Skeletal muscle satellite cell (primary cell): ENCODE measurements around the gene WIPF1.

ENCODE experiments used
- H3K27me3 ChIP-seq: 2 replicates; pipeline ENCODE4 v1.7.0; 2013; ENCODE audit warnings: low read length; ENCODE audit not compliant: control insufficient read depth, insufficient read depth
- H3K36me3 ChIP-seq: 2 replicates; pipeline ENCODE4 v1.7.0; 2013; ENCODE audit warnings: mild to moderate bottlenecking, control low read depth, low read length; ENCODE audit not compliant: insufficient read depth
- H3K4me1 ChIP-seq: 2 replicates; pipeline ENCODE4 v1.7.0; 2013; ENCODE audit warnings: low read length; ENCODE audit not compliant: control insufficient read depth, insufficient read depth
- H3K4me2 ChIP-seq: 2 replicates; pipeline ENCODE4 v1.7.0; 2013; ENCODE audit warnings: mild to moderate bottlenecking, low read length
- H3K4me3 ChIP-seq: 2 replicates; pipeline ENCODE4 v1.7.0; 2013; ENCODE audit warnings: low read length
- H3K9ac ChIP-seq: 2 replicates; pipeline ENCODE4 v1.7.0; 2013; ENCODE audit warnings: mild to moderate bottlenecking, low read depth, low read length, moderate library complexity
- H3K9me3 ChIP-seq: replicated peaks from 2 replicates; pipeline ENCODE4 v1.7.0; 2013; ENCODE audit warnings: mild to moderate bottlenecking, control low read depth, low read length

The WIPF1 gene

GRCh38 chr2:174632841-174633622 is 35.4 kb upstream of the WIPF1 start:
- H3K4me2 ChIP-seq = no peak overlapping the region
- no peak overlapping the region for H3K4me3 ChIP-seq
- H3K27me3 ChIP-seq = no peaks in the 10 kb centered on the region
- peaks cover 44% of the 10 kb centered on the region for H3K4me1 ChIP-seq
- H3K9me3 ChIP-seq = no peaks in the 10 kb centered on the region
- H3K9ac ChIP-seq = no peak overlapping the region
- H3K36me3 ChIP-seq = no peaks in the 10 kb centered on the region

DNA sequence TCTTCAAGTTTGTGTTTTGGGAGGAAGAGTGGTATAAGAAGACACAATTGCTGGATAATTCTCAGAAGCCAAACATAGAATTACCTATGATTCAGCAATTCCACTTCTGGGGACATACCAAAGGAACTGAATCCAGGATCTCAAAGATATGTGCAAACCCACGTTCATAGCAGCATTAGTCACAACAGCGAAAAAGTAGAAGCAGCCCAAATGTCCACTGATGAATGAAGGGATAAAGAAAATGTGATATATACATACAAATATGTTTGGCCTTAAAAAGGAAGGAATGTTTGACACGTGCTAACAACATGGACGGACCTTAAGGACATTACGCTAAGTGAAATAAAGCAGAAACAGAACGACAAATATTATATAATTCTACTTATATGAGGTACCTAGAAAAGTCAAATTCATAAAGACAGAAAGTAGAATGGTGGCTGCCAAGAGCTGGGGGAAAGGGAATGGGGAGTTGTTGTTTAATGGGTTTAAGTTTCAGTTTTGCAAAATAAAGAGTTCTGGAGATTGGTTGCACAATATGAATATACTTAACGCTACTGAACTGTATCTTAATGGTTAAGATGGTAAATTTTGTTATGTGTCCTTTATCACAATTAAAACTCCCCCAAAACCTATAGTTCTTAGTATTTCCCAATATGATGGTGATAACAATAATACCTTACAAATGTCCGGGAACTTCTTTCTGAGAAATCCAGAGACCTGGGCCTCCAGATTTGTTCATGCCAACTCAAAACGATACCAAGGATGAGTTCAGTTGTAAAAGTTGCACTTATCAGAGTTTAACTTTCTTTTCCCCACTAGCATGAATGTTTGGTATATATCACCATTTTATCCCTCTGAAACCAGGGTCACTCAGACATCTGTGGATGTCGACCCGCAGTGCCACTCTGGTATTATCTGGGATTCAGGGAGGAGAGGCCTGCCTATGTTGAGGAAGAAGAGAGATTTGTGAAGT is 33.7 kb upstream of the WIPF1 start:
- Histone ChIP-seq H3K9ac (no peak overlapping the region), H3K4me1 (peaks cover 38% of the 10 kb centered on the region), H3K9me3 (no peaks in the 10 kb centered on the region), H3K4me3 (no peak overlapping the region), H3K36me3 (no peaks in the 10 kb centered on the region), H3K4me2 (peak overlapping the region; percentile 14), H3K27me3 (no peaks in the 10 kb centered on the region)

GRCh38 chr2:174630107-174630506 is 32.5 kb upstream of the WIPF1 start:
- Histone ChIP-seq H3K27me3 (no peaks in the 10 kb centered on the region), H3K36me3 (no peaks in the 10 kb centered on the region), H3K9me3 (no peaks in the 10 kb centered on the region), H3K9ac (no peak overlapping the region), H3K4me1 (peaks cover 27% of the 10 kb centered on the region), H3K4me2 (no peak overlapping the region), H3K4me3 (no peak overlapping the region)

DNA sequence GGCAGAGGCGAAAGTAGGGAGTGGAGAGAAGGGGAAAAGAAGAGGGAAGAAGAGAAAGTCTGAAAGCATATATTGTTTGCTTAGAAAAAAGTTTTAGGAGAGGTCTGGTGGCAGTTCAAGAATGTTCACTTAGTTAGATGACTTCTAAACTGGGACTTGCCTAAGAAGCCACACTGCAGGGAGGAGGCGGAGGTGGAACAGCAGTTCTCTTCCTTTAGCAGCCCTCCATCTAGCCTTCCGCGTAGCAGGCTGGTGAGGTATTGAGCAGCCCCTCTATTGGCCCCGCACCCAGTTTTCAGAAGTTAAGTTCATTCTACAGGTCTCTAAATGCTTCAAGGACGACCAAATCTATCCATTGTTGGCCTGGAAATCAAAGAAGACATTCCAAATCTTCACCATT is 31.9 kb upstream of the WIPF1 start:
- no peaks in the 10 kb centered on the region for H3K36me3 ChIP-seq
- peaks cover 21% of the 10 kb centered on the region for H3K4me1 ChIP-seq
- no peak overlapping the region for H3K4me2 ChIP-seq
- H3K9ac ChIP-seq = no peak overlapping the region
- H3K9me3 ChIP-seq = no peaks in the 10 kb centered on the region
- H3K27me3 ChIP-seq = no peaks in the 10 kb centered on the region
- no peak overlapping the region for H3K4me3 ChIP-seq

DNA sequence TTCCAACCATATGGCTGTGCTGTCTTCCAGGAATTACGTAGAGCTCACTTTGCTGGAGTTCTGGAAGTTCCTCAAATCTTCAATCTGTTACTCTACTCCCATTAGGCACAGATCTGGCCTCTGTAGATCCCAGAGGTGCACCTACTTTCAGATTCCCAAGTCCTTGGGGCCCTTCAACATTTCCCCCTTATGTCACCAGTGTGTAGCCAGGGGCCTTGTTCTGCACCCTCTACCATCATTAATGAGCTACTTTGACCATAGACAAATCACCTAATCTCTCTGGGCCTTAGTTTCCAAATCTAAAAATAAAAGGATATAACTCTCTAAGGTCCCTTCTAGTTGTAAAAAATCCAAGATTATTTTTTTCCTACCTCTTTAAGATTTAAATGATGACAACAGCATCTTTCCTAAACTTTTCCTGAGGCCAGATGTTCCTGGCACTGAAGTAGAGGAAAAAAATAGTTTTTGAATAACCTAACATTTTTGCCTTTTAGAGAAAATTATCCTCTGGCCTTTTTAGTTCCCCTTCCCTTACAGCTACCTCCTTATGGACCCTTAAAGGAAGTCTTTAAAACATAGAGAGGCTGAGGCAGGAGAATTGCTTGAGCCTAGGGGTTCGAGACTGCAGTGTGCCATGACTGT is 31.0 kb upstream of the WIPF1 start:
- no peaks in the 10 kb centered on the region for H3K36me3 ChIP-seq
- H3K4me3 ChIP-seq = no peak overlapping the region
- H3K9ac ChIP-seq = no peak overlapping the region
- no peaks in the 10 kb centered on the region for H3K27me3 ChIP-seq
- peaks cover 17% of the 10 kb centered on the region for H3K4me1 ChIP-seq
- H3K4me2 ChIP-seq = no peak overlapping the region
- H3K9me3 ChIP-seq = no peaks in the 10 kb centered on the region

DNA sequence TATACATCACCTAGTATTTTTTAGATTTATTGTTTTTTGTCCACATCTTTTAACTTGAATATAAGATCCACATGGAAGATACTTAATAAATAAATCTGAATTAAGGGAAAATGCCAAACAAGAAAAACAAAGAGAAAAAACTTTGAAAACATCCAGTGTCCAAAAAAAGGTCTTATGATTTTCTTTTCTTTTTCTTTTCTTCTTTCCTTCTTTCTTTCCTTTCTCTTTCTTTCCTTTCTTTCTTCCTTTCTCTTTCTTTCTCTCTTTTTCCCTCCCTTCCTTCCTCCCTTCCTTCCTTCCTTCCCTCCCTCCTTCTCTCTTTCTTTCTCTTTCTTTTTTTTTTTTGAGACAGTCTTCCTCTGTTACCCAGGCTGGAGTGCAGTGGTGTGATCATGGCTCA is 29.6 kb upstream of the WIPF1 start:
- Histone ChIP-seq H3K4me1 (peaks cover 17% of the 10 kb centered on the region), H3K9ac (no peak overlapping the region), H3K27me3 (no peaks in the 10 kb centered on the region), H3K4me3 (no peak overlapping the region), H3K9me3 (no peaks in the 10 kb centered on the region), H3K36me3 (no peaks in the 10 kb centered on the region), H3K4me2 (no peak overlapping the region)

DNA sequence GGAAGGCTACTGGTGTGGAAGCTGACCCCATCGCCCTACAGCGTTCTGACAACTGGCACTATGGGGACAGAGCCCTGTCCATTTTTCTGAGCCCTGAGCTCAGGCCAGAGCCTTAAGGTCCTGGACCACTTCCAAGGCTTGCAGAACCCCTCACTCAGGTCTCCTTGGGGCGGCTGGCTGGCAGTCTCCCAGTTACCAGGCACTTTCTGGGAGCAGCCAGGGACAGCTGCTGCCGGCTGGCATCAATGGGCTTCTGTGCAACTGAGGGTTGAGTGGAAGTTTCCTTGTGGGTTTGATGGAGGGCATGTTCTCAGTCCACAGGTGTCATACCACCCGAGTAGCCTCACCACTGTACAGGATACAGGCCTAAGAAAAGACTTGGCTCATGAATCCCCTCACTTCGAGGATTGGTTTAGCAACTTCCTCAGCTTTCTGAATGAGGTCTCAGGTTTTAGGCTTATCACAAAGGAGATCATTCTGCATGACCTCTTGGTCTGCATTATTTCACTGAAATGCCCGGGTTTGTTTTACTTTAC is 27.4 kb upstream of the WIPF1 start:
- Histone ChIP-seq H3K4me2 (no peak overlapping the region), H3K4me3 (no peak overlapping the region), H3K9ac (no peak overlapping the region), H3K9me3 (no peaks in the 10 kb centered on the region), H3K4me1 (no peaks in the 10 kb centered on the region), H3K36me3 (no peaks in the 10 kb centered on the region), H3K27me3 (no peaks in the 10 kb centered on the region)

GRCh38 chr2:174623690-174624089 is 26.1 kb upstream of the WIPF1 start:
- Histone ChIP-seq H3K4me1 (no peaks in the 10 kb centered on the region), H3K36me3 (no peaks in the 10 kb centered on the region), H3K4me3 (no peak overlapping the region), H3K9ac (no peak overlapping the region), H3K4me2 (no peak overlapping the region), H3K9me3 (no peaks in the 10 kb centered on the region), H3K27me3 (no peaks in the 10 kb centered on the region)

DNA sequence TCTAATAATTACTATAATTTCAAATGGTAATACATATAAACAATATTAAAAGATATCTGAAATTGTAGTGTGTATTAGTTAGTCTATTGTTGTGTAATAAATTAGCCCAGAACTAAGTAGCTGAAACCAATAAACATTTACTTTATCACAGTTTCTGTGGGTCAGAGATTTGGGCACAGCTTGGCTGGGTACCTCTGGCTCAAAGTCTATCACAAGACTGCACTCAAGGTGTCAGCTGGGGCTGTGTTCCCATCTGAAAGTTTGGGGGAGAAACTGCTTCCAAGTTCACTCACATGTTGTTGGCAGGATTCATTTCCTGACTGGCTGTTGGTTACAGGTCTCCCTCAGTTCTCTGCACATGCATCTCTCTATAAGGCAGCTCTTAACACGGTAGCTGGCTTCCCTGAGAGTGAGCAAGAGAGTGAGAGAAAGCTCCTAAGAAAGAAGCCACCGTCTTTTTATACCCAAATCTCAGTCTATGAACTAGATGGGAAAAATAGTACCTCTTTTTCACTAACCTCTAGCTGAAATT is 25.6 kb upstream of the WIPF1 start:
- Histone ChIP-seq H3K4me2 (no peak overlapping the region), H3K4me1 (peaks cover under 1% of the 10 kb centered on the region), H3K36me3 (no peaks in the 10 kb centered on the region), H3K9me3 (no peaks in the 10 kb centered on the region), H3K27me3 (no peaks in the 10 kb centered on the region), H3K4me3 (no peak overlapping the region), H3K9ac (no peak overlapping the region)

DNA sequence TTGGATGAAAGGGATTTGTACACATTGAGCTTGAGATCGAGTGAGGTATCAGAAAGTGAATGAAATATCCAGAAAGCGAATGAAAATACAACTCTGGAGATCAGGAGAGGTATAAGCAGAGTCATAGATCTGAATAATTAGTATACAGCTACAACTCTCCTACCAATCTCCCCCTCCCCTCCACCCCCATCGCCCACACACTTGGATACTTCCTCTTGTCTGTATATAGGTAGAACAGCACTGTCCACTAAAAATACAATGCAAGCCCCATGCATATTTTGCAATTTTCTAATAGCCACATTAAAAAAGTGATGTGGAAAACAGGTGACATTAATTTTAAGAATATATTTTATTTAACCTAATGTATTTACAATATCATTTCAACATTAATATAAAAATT is 23.7 kb upstream of the WIPF1 start:
- Histone ChIP-seq H3K9ac (no peak overlapping the region), H3K4me3 (no peak overlapping the region), H3K27me3 (no peaks in the 10 kb centered on the region), H3K4me2 (no peak overlapping the region), H3K36me3 (no peaks in the 10 kb centered on the region), H3K9me3 (no peaks in the 10 kb centered on the region), H3K4me1 (peaks cover 19% of the 10 kb centered on the region)

- no peak overlapping the region for H3K9ac ChIP-seq
- H3K36me3 ChIP-seq = no peaks in the 10 kb centered on the region
- H3K4me3 ChIP-seq = no peak overlapping the region
- no peak overlapping the region for H3K4me2 ChIP-seq
- no peaks in the 10 kb centered on the region for H3K9me3 ChIP-seq
- H3K27me3 ChIP-seq = no peaks in the 10 kb centered on the region
- H3K4me1 ChIP-seq = peaks cover 47% of the 10 kb centered on the region
Observed at GRCh38 chr2:174618179-174618578, 20.6 kb upstream of the WIPF1 start.
